Measurements from ENCODE around the gene MAOA.
"Not testable (repeated sequence)": the region's sequence is repeated elsewhere in the genome, so short reads cannot be mapped to it uniquely, and the experiment has no call there.

Gene MAOA

GRCh38 chrX:43663173-43663572 lies 7.1 kb downstream of the MAOA start:
- H3K4me3 ChIP-seq (ENCODE audit: low read length in 2 of 2) = no peak overlapping the region
- H3K9me3 ChIP-seq (ENCODE audit: control insufficient read depth in 2 of 2, low read length in 2 of 2) = no peaks in the 10 kb centered on the region
- no peaks in the 10 kb centered on the region for H3K4me1 ChIP-seq (ENCODE audit: control insufficient read depth, insufficient read depth, low read length)
- H3K9ac ChIP-seq (ENCODE audit: low read length in 2 of 2) = no peak overlapping the region
- H3K36me3 ChIP-seq (ENCODE audit: control insufficient read depth in 2 of 2, insufficient read depth in 2 of 2, low read length in 2 of 2) = no peaks in the 10 kb centered on the region
- H3K27ac ChIP-seq (ENCODE audit: low read length) = no peak overlapping the region
- H3K27me3 ChIP-seq (ENCODE audit: control insufficient read depth in 1 of 2, insufficient read depth in 2 of 2, low read length in 2 of 2) = peaks cover 0 to 2% of the 10 kb centered on the region in 2 donors

- Histone ChIP-seq H3K4me1 (ENCODE audit: control insufficient read depth, insufficient read depth, low read length) (no peaks in the 10 kb centered on the region), H3K27me3 (ENCODE audit: control insufficient read depth in 1 of 2, insufficient read depth in 2 of 2, low read length in 2 of 2) (peaks cover 0 to 2% of the 10 kb centered on the region in 2 donors), H3K27ac (ENCODE audit: low read length) (no peak overlapping the region), H3K9me3 (ENCODE audit: control insufficient read depth in 2 of 2, low read length in 2 of 2) (no peaks in the 10 kb centered on the region), H3K4me3 (ENCODE audit: low read length in 2 of 2) (no peak overlapping the region), H3K9ac (ENCODE audit: low read length in 2 of 2) (no peak overlapping the region), H3K36me3 (ENCODE audit: control insufficient read depth in 2 of 2, insufficient read depth in 2 of 2, low read length in 2 of 2) (no peaks in the 10 kb centered on the region)
Measured at GRCh38 chrX:43664258-43664657, 8.2 kb downstream of the MAOA start.

GRCh38 chrX:43664708-43665107 lies 8.6 kb downstream of the MAOA start:
- no peaks in the 10 kb centered on the region for H3K4me1 ChIP-seq (ENCODE audit: control insufficient read depth, insufficient read depth, low read length)
- H3K4me3 ChIP-seq (ENCODE audit: low read length in 2 of 2) = no peak overlapping the region
- no peaks in the 10 kb centered on the region for H3K9me3 ChIP-seq (ENCODE audit: control insufficient read depth in 2 of 2, low read length in 2 of 2)
- no peak overlapping the region for H3K27ac ChIP-seq (ENCODE audit: low read length)
- H3K27me3 ChIP-seq (ENCODE audit: control insufficient read depth in 1 of 2, insufficient read depth in 2 of 2, low read length in 2 of 2) = peaks cover 0 to 2% of the 10 kb centered on the region in 2 donors
- H3K9ac ChIP-seq (ENCODE audit: low read length in 2 of 2) = no peak overlapping the region
- no peaks in the 10 kb centered on the region for H3K36me3 ChIP-seq (ENCODE audit: control insufficient read depth in 2 of 2, insufficient read depth in 2 of 2, low read length in 2 of 2)

GRCh38 chrX:43666311-43666912 lies 10.3 kb downstream of the MAOA start:
- no peaks in the 10 kb centered on the region for H3K9me3 ChIP-seq (ENCODE audit: control insufficient read depth in 2 of 2, low read length in 2 of 2)
- no peaks in the 10 kb centered on the region for H3K36me3 ChIP-seq (ENCODE audit: control insufficient read depth in 2 of 2, insufficient read depth in 2 of 2, low read length in 2 of 2)
- H3K9ac ChIP-seq (ENCODE audit: low read length in 2 of 2) = no peak overlapping the region
- H3K4me1 ChIP-seq (ENCODE audit: control insufficient read depth, insufficient read depth, low read length) = no peaks in the 10 kb centered on the region
- peaks cover 0 to 2% of the 10 kb centered on the region in 2 donors for H3K27me3 ChIP-seq (ENCODE audit: control insufficient read depth in 1 of 2, insufficient read depth in 2 of 2, low read length in 2 of 2)
- no peak overlapping the region for H3K4me3 ChIP-seq (ENCODE audit: low read length in 2 of 2)
- H3K27ac ChIP-seq (ENCODE audit: low read length) = no peak overlapping the region

- not testable (repeated sequence) for H3K4me1 ChIP-seq (ENCODE audit: control insufficient read depth, insufficient read depth, low read length); H3K4me3 ChIP-seq (ENCODE audit: low read length in 2 of 2); H3K36me3 ChIP-seq (ENCODE audit: control insufficient read depth in 2 of 2, insufficient read depth in 2 of 2, low read length in 2 of 2); H3K27ac ChIP-seq (ENCODE audit: low read length); H3K9ac ChIP-seq (ENCODE audit: low read length in 2 of 2); H3K27me3 ChIP-seq (ENCODE audit: control insufficient read depth in 1 of 2, insufficient read depth in 2 of 2, low read length in 2 of 2); H3K9me3 ChIP-seq (ENCODE audit: control insufficient read depth in 2 of 2, low read length in 2 of 2)
Measured at GRCh38 chrX:43675965-43676628, 20.0 kb downstream of the MAOA start.

- Histone ChIP-seq H3K9me3 (ENCODE audit: control insufficient read depth in 2 of 2, low read length in 2 of 2) (no peaks in the 10 kb centered on the region), H3K27me3 (ENCODE audit: control insufficient read depth in 1 of 2, insufficient read depth in 2 of 2, low read length in 2 of 2) (no peaks in the 10 kb centered on the region), H3K27ac (ENCODE audit: low read length) (no peak overlapping the region), H3K36me3 (ENCODE audit: control insufficient read depth in 2 of 2, insufficient read depth in 2 of 2, low read length in 2 of 2) (no peaks in the 10 kb centered on the region), H3K9ac (ENCODE audit: low read length in 2 of 2) (no peak overlapping the region), H3K4me3 (ENCODE audit: low read length in 2 of 2) (no peak overlapping the region), H3K4me1 (ENCODE audit: control insufficient read depth, insufficient read depth, low read length) (peaks cover 6% of the 10 kb centered on the region)
Measured at GRCh38 chrX:43676971-43677572, 21.0 kb downstream of the MAOA start.

- Histone ChIP-seq H3K4me1 (ENCODE audit: control insufficient read depth, insufficient read depth, low read length) (peaks cover 6% of the 10 kb centered on the region), H3K4me3 (ENCODE audit: low read length in 2 of 2) (no peak overlapping the region), H3K27ac (ENCODE audit: low read length) (no peak overlapping the region), H3K9ac (ENCODE audit: low read length in 2 of 2) (no peak overlapping the region), H3K27me3 (ENCODE audit: control insufficient read depth in 1 of 2, insufficient read depth in 2 of 2, low read length in 2 of 2) (no peaks in the 10 kb centered on the region), H3K9me3 (ENCODE audit: control insufficient read depth in 2 of 2, low read length in 2 of 2) (no peaks in the 10 kb centered on the region), H3K36me3 (ENCODE audit: control insufficient read depth in 2 of 2, insufficient read depth in 2 of 2, low read length in 2 of 2) (no peaks in the 10 kb centered on the region)
Measured at GRCh38 chrX:43677993-43678392, 21.9 kb downstream of the MAOA start.

GRCh38 chrX:43679058-43679457 lies 23.0 kb downstream of the MAOA start:
- Histone ChIP-seq H3K27me3 (ENCODE audit: control insufficient read depth in 1 of 2, insufficient read depth in 2 of 2, low read length in 2 of 2) (no peaks in the 10 kb centered on the region), H3K4me3 (ENCODE audit: low read length in 2 of 2) (no peak overlapping the region), H3K9me3 (ENCODE audit: control insufficient read depth in 2 of 2, low read length in 2 of 2) (no peaks in the 10 kb centered on the region), H3K4me1 (ENCODE audit: control insufficient read depth, insufficient read depth, low read length) (peaks cover 6% of the 10 kb centered on the region), H3K27ac (ENCODE audit: low read length) (no peak overlapping the region), H3K9ac (ENCODE audit: low read length in 2 of 2) (no peak overlapping the region), H3K36me3 (ENCODE audit: control insufficient read depth in 2 of 2, insufficient read depth in 2 of 2, low read length in 2 of 2) (no peaks in the 10 kb centered on the region)

GRCh38 chrX:43679778-43680177 lies 23.7 kb downstream of the MAOA start:
- Histone ChIP-seq H3K9me3 (ENCODE audit: control insufficient read depth in 2 of 2, low read length in 2 of 2) (no peaks in the 10 kb centered on the region), H3K27ac (ENCODE audit: low read length) (no peak overlapping the region), H3K4me3 (ENCODE audit: low read length in 2 of 2) (no peak overlapping the region), H3K4me1 (ENCODE audit: control insufficient read depth, insufficient read depth, low read length) (peaks cover 6% of the 10 kb centered on the region), H3K27me3 (ENCODE audit: control insufficient read depth in 1 of 2, insufficient read depth in 2 of 2, low read length in 2 of 2) (no peaks in the 10 kb centered on the region), H3K9ac (ENCODE audit: low read length in 2 of 2) (no peak overlapping the region), H3K36me3 (ENCODE audit: control insufficient read depth in 2 of 2, insufficient read depth in 2 of 2, low read length in 2 of 2) (no peaks in the 10 kb centered on the region)

- Histone ChIP-seq H3K4me3 (ENCODE audit: low read length in 2 of 2) (no peak overlapping the region), H3K27ac (ENCODE audit: low read length) (no peak overlapping the region), H3K9me3 (ENCODE audit: control insufficient read depth in 2 of 2, low read length in 2 of 2) (no peaks in the 10 kb centered on the region), H3K36me3 (ENCODE audit: control insufficient read depth in 2 of 2, insufficient read depth in 2 of 2, low read length in 2 of 2) (no peaks in the 10 kb centered on the region), H3K27me3 (ENCODE audit: control insufficient read depth in 1 of 2, insufficient read depth in 2 of 2, low read length in 2 of 2) (no peaks in the 10 kb centered on the region), H3K4me1 (ENCODE audit: control insufficient read depth, insufficient read depth, low read length) (no peaks in the 10 kb centered on the region), H3K9ac (ENCODE audit: low read length in 2 of 2) (no peak overlapping the region)
Measured at GRCh38 chrX:43682726-43683125, 26.6 kb downstream of the MAOA start.

- Histone ChIP-seq H3K9me3 (ENCODE audit: control insufficient read depth in 2 of 2, low read length in 2 of 2) (no peaks in the 10 kb centered on the region), H3K36me3 (ENCODE audit: control insufficient read depth in 2 of 2, insufficient read depth in 2 of 2, low read length in 2 of 2) (no peaks in the 10 kb centered on the region), H3K4me1 (ENCODE audit: control insufficient read depth, insufficient read depth, low read length) (no peaks in the 10 kb centered on the region)
Measured at GRCh38 chrX:43685221-43685620, 29.1 kb downstream of the MAOA start.

More at GRCh38 chrX:43685221-43685620, 29.1 kb downstream of the MAOA start:
- Histone ChIP-seq H3K27ac (ENCODE audit: low read length) (no peak overlapping the region), H3K4me3 (ENCODE audit: low read length in 2 of 2) (no peak overlapping the region), H3K9ac (ENCODE audit: low read length in 2 of 2) (no peak overlapping the region), H3K27me3 (ENCODE audit: control insufficient read depth in 1 of 2, insufficient read depth in 2 of 2, low read length in 2 of 2) (no peaks in the 10 kb centered on the region)
